ENCODE results near the gene IGSF3.
A peak's percentile ranks its signal among the peaks of the same experiment; 100 is the strongest.
"Not testable (repeated sequence)": the region's sequence is repeated elsewhere in the genome, so short reads cannot be mapped to it uniquely, and the experiment has no call there.

IGSF3 gene

DNA sequence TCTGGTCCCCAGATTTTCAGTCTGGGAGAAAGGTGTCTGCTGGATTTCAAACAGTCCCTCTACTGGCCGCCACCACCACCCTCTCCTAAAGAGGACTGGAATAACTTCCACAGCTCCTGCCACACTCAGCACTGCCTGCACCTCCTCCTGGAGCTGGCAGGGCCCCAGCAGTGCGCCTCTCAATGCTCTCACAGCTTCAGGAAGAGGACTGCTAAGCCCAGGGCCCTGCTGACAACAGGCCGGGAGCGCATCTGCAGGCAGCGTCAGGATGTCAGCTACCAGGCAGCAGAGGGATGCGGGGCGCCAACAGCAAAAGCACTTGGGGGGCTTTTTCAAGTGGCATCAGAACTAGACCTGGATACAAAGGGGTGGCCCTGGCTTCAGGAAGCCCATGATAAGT, 40.2 kb downstream of the IGSF3 start:
- DNase-seq: not testable (repeated sequence)

DNA sequence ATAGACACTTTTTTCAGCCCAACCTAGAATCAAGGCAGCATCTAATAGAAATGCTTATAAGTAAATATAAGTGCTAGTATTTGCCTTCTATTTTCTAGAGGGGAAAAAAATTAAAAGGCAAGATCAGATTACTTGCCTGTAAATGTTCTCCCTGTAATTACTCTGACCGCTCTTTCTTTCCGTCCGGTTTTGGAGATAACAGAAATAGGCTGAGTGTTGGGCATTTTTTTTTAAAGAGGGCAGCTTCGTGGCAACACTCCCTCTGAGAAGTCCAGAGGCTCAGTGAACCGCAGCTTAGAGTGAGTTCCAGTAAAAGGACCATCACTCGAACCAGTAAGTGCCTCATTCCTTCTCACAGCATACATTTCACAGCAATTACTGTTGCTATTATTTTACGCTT, 40.6 kb downstream of the IGSF3 start:
- DNase-seq: not testable (repeated sequence)

- not testable (repeated sequence) for DNase-seq
Measured at GRCh38 chr1:116625155-116625554, 42.4 kb downstream of the IGSF3 start.

- no peak for DNase-seq
Measured at GRCh38 chr1:116624040-116624439, 43.5 kb downstream of the IGSF3 start.

GRCh38 chr1:116622496-116622895, 45.0 kb downstream of the IGSF3 start:
- DNase-seq: not testable (repeated sequence)

GRCh38 chr1:116621756-116622155, 45.8 kb downstream of the IGSF3 start:
- DNase-seq: not testable (repeated sequence)

DNA sequence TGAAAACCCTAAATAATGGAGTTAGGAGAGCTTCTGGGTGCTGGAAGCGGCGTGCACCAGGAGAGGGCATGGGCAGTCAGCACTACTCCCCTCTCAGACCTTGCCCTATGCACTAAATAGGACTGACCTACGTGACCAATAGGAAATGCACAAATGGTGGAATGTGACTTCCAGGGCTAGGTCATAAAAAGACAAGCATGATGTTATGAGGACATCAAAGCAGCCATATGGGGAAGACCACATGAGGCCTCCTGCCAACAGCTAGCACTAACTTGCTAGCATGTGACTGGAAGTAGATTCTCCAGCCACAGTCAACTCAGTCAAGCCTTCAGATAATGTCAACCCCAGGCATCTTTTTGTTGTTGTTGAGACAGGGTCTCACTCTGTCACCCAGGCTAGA, 47.1 kb downstream of the IGSF3 start:
- not testable (repeated sequence) for DNase-seq

GRCh38 chr1:116619106-116619505, 48.4 kb downstream of the IGSF3 start:
- DNase-seq: not testable (repeated sequence)

DNA sequence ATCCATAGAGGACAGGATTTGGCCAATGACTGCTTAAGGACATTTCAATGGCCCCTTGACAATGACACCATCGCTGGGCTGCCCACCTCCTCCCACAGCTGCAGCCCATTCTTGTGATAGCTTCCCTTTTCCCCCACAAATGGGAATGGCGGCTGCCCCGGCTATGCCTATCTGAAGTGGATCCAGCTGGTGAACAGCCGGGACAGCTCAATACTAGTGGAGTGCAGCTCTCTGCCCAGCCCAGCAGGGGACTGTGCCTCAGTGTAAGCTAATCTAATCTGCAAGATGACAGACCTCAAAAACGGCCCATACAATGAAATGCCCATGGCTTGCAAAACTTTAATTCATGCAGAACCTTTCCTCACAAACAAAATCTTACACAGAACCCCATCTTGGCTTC, 49.7 kb downstream of the IGSF3 start:
- not testable (repeated sequence) for DNase-seq

DNA sequence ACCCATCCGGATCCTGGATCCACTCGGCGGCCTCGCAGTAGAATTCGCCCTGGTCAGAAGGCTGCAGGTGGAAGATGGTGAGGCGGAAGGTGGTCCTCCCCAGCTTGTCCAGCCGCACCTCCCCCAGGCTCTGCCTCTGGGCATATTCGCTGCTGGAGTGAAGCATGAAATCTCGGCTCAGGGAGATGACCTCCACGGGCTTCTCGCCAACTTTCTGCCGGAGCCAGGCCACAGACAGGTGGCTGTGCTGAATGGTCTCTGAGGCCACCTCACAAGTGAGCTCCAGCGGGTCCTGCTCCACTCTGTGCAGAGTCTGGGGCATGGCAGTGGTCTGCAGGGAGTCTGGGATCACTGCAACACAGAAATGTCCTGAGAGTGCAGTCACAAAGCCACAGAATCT, 53.7 kb downstream of the IGSF3 start:
- DNase-seq: not testable (repeated sequence)

DNA sequence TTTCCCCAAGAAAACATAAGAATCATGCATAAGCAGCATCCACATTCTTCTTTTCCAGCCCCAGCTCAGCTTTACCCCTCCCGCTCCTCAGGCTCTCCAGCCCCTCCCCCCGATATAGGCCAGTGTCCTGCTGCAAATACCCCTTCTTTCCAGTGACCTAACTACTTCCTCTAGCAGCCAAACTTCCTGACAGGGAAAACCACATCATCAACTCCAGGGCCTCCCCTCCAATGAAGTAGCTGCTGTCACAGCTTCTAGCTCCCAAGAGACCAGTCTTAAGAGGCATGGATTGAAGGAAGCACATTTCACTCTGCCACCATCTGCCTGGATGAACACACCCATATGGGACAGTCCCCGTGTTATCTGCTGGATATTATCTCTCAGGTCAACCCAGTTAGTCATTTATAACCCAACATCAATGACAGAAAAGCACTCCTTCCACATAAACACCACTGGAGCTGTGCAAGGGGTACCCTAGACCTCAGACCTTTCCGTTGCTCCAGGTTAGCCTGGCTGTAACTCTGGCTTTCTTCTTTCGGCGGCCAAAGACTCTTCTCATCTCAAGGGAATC, 57.6 kb downstream of the IGSF3 start:
- DNase-seq: peak; percentile 26 to 58

DNA sequence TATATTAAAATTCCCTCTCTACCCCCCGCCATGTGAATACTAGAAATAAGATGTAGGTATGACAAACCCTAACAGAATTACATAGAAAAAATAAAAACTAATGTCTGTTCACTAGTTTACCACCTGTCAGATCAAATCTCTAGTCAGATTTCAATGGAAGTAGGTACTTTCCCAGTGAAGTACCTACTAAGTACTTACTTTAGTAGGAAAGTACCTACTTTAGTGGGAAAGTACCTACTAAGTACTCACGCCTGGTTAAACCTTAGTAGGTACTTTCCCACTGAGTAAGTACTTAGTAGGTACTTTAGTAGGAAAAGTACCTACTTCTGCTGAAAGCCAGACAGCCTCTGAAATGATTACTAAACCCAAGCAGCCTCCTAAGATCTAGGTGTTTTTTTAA, 58.7 kb downstream of the IGSF3 start:
- DNase-seq: not testable (repeated sequence)

DNA sequence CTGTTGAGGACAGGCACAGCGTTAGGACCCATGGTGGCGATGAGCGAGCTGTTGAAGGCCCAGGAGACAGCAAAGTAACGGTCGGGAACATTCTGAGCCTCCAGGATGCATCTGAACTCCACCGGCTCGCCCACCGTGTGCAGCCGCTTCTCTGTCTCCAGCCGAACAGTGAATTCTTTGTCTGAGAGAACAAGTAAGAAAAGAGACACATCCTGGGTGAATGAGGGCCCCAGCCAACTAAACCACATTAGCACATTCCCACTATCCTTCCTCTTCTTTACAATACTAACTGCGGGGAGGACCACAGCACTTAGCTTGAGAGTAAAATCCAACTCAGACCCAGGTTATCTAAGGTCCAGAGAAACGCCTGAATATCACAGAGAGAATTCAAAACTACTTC, 59.4 kb downstream of the IGSF3 start:
- not testable (repeated sequence) for DNase-seq

- not testable (repeated sequence) for DNase-seq
Measured at GRCh38 chr1:116607463-116607862, 60.1 kb downstream of the IGSF3 start.

DNA sequence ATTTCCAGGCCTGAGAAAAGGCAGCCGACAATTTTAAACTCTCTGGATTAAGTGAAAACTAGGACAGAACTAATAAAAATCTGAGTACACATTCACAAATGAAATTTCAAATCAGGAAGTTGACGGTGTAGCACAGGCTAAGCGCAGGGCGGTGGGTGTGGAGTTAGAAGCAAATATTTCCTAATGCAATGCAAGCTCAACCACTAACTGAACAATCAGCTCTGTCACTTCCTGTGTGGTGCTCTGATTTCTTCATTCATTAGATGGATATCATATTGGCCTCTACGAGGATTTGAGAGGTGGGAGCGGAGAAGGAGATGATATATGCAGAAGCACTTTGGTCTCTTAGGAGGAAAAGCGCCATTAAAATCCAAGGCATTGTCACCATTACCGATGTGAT, 61.5 kb downstream of the IGSF3 start:
- not testable (repeated sequence) for DNase-seq

DNA sequence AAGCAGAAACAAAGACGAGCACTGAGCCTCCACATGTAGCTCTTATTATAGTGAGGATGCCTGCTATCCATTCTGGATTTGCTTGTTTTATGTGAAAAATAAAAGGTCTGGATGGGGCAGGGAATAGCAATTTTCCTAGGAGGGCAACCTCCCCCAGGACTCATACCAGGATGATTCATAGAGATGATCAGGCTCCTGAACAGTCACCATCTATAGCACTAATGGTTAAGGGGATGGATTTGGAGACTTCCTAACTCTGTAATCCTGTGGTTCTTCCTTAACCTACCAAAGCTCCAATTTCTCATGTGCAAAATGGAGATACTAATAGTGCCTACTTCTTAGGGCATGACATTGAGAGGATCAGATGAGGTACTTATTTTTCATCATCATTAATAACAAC, 62.2 kb downstream of the IGSF3 start:
- DNase-seq: no peak

GRCh38 chr1:116604408-116604807, 63.1 kb downstream of the IGSF3 start:
- not testable (repeated sequence) for DNase-seq

- DNase-seq: not testable (repeated sequence)
Measured at GRCh38 chr1:116603646-116604045, 63.9 kb downstream of the IGSF3 start.

- DNase-seq: not testable (repeated sequence)
Measured at GRCh38 chr1:116599369-116599768, 68.2 kb downstream of the IGSF3 start.

DNA sequence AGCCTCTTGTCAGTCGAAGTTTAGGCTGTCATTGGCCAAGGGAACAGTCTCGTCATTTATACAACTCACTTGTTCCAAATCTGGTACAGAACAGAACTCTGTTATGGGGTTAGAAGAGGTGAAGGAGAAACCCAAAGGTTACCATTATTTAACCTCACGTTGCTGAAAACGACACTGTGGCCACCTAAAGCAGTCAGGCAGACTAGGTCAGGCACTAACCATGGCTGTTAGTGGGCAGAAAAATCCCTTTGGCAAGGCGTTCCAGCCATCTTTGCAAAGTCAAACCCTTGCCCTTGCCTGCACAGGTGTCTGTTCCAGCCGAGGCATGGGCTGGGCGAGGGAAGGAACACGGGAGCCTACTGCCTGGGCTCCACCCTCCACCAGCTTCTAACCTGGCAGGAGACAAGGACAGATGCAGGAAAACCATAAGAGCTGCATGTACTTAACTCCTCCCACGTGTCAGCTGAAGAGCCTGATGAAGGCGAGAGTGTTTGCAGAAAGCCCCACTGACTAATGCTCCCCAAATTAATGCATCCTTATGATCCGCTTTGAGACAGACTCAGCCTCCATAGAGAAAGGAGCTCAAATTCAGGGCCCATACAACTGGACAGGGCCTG, 69.0 kb downstream of the IGSF3 start:
- DNase-seq: peak in 1 of 2 experiments; percentile 33

DNA sequence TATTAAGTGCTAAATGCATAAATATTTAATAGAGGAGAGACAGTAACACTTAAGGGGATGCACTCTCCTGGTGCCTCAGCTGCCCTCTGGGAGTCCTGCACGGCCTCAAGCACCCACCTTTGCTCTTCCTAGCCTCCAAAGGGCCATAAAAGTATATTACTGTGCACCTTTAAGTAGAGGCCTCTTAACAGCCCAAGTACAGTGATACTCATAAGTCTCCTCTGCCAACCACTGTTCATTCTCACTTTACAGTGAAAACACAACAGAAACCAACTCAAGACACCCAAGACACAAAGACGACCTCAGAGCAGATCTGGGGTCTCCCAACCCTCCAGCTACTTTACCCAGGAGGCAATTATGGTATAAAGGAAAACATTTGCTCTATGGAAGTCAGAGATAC, 70.1 kb downstream of the IGSF3 start:
- not testable (repeated sequence) for DNase-seq

GRCh38 chr1:116596742-116597307, 70.7 kb downstream of the IGSF3 start:
- DNase-seq: not testable (repeated sequence)

DNA sequence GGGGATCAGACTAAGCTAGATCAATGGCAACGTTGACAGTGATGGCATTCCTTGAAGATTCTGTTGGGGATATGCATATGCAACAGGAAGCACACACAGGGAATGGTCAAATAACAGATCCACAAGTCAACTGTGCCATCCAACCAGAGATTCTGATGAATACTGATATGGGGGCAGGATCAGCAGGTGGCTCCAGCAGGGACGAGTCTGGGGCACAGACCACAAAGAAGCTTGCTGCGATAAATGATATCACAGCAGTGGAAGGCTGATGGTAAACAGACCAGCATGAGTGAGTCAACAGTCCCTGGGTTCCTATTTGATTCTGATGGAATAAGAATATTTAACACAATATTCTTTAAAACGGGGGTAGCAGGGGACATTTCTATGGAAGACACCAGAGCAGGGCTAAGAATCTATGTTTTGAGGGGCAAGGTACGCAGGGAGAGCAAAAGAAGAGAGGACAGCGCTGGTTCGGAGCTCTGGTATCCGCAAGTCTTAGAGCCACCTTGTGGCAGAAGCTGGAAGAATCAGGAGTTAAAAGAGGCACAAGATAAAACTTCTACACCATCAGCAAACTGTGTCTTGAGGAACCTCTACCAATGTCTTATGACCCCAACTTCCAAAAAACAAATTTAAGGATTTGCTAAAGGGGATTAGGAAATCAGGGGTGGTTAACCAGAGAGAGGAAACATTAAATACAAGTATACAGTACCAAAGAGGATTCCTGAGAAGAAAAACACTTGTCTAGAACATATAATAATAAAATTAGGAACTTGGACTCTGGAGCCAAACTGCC, 71.4 kb downstream of the IGSF3 start:
- not testable (repeated sequence) for DNase-seq

All from NCI-H187 (cell line).